MM.1S (cell line): Measurements from ENCODE around the gene FAM83G.

Experiments
- DNase-seq: peaks from one replicate; pipeline ENCODE4 v3.0.0-alpha.2; 2015
- H2AFZ ChIP-seq: fragments of 300-600 bp; sonication (generic); 2 replicates; pipeline ENCODE4 v1.6.0; 2016; ENCODE audit warnings: antibody characterized with exemption, low read length
- H3F3A ChIP-seq: fragments of 300-600 bp; sonication (generic); 2 replicates; pipeline ENCODE4 v1.6.1; 2016; ENCODE audit warnings: mild to moderate bottlenecking, antibody characterized with exemption, low read length, moderate library complexity, mixed read lengths; ENCODE audit not compliant: insufficient read depth
- H3K27ac ChIP-seq: fragments of 300-600 bp; sonication (generic); 2 replicates; pipeline ENCODE4 v1.5.1; 2016; ENCODE audit warnings: mild to moderate bottlenecking, low read length
- H3K27me3 ChIP-seq: fragments of 300-600 bp; sonication (generic); replicated peaks from 2 replicates; pipeline ENCODE4 v1.6.0; 2016; ENCODE audit warnings: low read length; ENCODE audit not compliant: insufficient read depth
- H3K36me3 ChIP-seq: fragments of 300-600 bp; sonication (generic); replicated peaks from 2 replicates; pipeline ENCODE4 v1.6.1; 2016; ENCODE audit warnings: mild to moderate bottlenecking, low read length, mixed read lengths; ENCODE audit not compliant: insufficient read depth
- H3K4me1 ChIP-seq: fragments of 300-600 bp; sonication (generic); 2 replicates; pipeline ENCODE4 v1.6.1; 2016; ENCODE audit warnings: low read length, mixed read lengths
- H3K4me2 ChIP-seq: fragments of 300-600 bp; sonication (generic); 2 replicates; pipeline ENCODE4 v1.6.0; 2016; ENCODE audit warnings: low read depth, low read length
- H3K4me3 ChIP-seq: fragments of 300-600 bp; sonication (generic); 2 replicates; pipeline ENCODE4 v1.5.1; 2016; ENCODE audit warnings: low read length, mixed read lengths
- H3K79me2 ChIP-seq: fragments of 300-600 bp; sonication (generic); 2 replicates; pipeline ENCODE4 v1.6.1; 2016; ENCODE audit warnings: mixed run types, low read length, mixed read lengths
- H3K9ac ChIP-seq: fragments of 300-600 bp; sonication (generic); 2 replicates; pipeline ENCODE4 v1.6.1; 2016; ENCODE audit warnings: low read length, mixed read lengths
- H3K9me2 ChIP-seq: fragments of 300-600 bp; sonication (generic); replicated peaks from 2 replicates; pipeline ENCODE4 v1.6.1; 2016; ENCODE audit warnings: mild to moderate bottlenecking, low read length, mixed read lengths; ENCODE audit not compliant: insufficient read depth
- H3K9me3 ChIP-seq: fragments of 300-600 bp; sonication (generic); replicated peaks from 2 replicates; pipeline ENCODE4 v1.6.1; 2016; ENCODE audit warnings: mild to moderate bottlenecking, low read length, mixed read lengths; ENCODE audit not compliant: insufficient read depth
- H4K20me1 ChIP-seq: fragments of 300-600 bp; sonication (generic); 2 replicates; pipeline ENCODE4 v1.6.1; 2016; ENCODE audit warnings: mild to moderate bottlenecking, low read length, moderate library complexity, mixed read lengths; ENCODE audit not compliant: insufficient read depth
- EZH2 ChIP-seq: fragments of 300-600 bp; sonication (generic); optimal IDR thresholded peaks from 2 replicates; pipeline ENCODE3; 2017; ENCODE audit warnings: low read depth, mild to moderate bottlenecking, antibody characterized with exemption, low read length, mixed read lengths
- EZH2phosphoT487 ChIP-seq: fragments of 300-600 bp; sonication (generic); IDR thresholded peaks from 2 replicates; pipeline ENCODE4 v1.6.1; 2018; ENCODE audit warnings: antibody characterized with exemption, low read length
- TF ChIP-seq, protein P1 (sequence below): fragments of 300-600 bp; sonication (generic); IDR thresholded peaks from 2 replicates; pipeline ENCODE4 v1.5.1; 2016; ENCODE audit warnings: antibody characterized with exemption, low read length, mixed read lengths

The FAM83G gene

DNA sequence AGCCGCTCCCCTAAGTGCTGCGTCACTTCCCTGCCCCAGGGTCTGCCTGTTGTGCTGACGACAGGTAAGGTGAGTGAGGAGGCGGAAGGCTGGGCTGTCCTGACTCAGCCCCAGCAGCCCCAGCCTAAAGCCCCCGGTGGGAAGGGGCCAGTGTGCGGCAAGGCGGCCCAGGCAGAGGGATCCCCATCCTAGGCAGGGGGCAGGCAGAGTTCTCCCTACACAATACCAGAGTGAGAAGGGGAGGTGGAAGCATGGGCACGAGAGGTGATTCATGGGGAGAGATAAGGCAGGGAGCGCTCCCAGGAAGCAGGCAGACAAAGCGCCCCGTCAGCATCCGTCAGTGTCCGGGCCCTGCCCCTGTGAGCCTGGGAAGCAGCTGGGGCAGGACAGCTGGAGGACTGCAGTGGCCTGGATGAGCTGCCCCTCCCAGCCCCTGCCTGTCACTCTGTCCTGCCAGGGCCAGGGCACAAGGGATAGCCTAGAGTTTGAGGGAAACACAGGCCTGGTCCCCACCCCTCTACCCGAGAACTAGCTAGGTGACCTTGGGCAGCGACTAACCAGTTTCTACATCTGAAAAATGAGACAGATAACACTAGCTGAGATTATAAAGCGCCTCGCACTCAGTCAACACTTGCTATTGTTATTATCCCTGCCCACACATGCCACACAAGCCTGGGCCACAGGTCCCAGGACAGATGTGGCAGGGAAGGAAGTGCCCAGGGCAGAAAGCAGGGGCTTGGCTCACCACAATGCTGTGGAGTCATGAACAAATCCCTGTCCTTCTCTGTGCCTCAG is 3.8 kb downstream of the FAM83G start:
- TF ChIP-seq, protein P1, sequence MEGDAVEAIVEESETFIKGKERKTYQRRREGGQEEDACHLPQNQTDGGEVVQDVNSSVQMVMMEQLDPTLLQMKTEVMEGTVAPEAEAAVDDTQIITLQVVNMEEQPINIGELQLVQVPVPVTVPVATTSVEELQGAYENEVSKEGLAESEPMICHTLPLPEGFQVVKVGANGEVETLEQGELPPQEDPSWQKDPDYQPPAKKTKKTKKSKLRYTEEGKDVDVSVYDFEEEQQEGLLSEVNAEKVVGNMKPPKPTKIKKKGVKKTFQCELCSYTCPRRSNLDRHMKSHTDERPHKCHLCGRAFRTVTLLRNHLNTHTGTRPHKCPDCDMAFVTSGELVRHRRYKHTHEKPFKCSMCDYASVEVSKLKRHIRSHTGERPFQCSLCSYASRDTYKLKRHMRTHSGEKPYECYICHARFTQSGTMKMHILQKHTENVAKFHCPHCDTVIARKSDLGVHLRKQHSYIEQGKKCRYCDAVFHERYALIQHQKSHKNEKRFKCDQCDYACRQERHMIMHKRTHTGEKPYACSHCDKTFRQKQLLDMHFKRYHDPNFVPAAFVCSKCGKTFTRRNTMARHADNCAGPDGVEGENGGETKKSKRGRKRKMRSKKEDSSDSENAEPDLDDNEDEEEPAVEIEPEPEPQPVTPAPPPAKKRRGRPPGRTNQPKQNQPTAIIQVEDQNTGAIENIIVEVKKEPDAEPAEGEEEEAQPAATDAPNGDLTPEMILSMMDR, result no peak
- TF ChIP-seq EZH2 (no peak), EZH2phosphoT487 (no peak)
- Histone ChIP-seq H4K20me1 (no peaks in the 10 kb centered on the region; the same call in 1 of the 2 replicates), H3K4me2 (no peak overlapping the region), H3K4me1 (peaks cover 13% of the 10 kb centered on the region), H3F3A (peaks cover 11% of the 10 kb centered on the region; the same call in 1 of the 2 replicates), H3K27ac (no peak overlapping the region), H3K9me2 (no peaks in the 10 kb centered on the region), H2AFZ (no peak overlapping the region), H3K27me3 (no peaks in the 10 kb centered on the region), H3K36me3 (no peaks in the 10 kb centered on the region), H3K4me3 (no peak overlapping the region), H3K9ac (no peak overlapping the region), H3K79me2 (peaks cover 37% of the 10 kb centered on the region), H3K9me3 (no peaks in the 10 kb centered on the region)
- DNase-seq, result no peak

DNA sequence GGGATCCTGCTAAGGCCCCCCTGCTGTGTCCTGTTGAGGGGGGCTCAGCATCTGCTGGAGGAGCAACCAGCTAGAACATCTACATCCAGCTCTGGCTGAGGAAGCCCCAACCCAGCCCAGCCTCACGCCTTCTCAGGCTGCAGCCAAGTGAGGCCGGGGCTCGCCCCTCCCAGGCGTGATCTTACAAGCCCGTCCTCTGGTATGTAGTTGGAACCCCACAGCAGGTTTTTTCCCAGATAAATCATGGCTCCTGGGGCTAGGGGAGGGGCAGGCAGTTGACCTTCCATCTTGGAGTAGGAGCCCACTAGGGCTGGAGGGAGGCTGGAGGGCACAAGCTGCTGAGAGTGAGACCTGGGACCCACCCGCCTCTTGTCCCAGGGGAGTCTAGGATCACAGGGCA is 4.7 kb downstream of the FAM83G start:
- no peak overlapping the region for H3K4me3 ChIP-seq

DNA sequence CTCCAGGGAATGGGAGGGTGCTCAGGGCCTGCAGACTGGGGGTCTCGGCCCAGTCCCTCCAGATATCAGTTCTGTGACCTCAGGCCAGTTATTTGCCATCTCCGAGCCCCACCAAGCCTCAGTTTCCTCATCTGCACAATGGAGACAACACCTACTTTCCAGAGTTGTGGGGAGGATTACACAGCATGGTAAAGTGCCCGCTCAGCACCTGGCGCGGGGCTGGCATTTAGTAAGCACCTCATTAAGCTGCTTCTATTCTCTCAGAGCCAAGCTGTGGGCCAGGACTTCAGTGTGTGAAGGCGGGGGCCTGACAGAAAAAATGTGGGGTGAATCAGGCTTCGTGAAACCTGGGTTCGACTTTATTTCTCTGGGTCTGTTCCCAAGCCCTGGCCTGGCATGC is 5.2 kb downstream of the FAM83G start:
- no peak overlapping the region for H2AFZ ChIP-seq
- H3K9me2 ChIP-seq, result no peaks in the 10 kb centered on the region
- no peak overlapping the region for H3K27ac ChIP-seq
- H4K20me1 ChIP-seq, result no peaks in the 10 kb centered on the region; the same call in 1 of the 2 replicates
- H3K36me3 ChIP-seq, result no peaks in the 10 kb centered on the region
- no peak overlapping the region for H3K9ac ChIP-seq
- H3K4me3 ChIP-seq, result no peak overlapping the region
- peaks cover 9% of the 10 kb centered on the region for H3K4me1 ChIP-seq
- H3K79me2 ChIP-seq, result peaks cover 46% of the 10 kb centered on the region
- H3F3A ChIP-seq, result no peaks in the 10 kb centered on the region
- no peaks in the 10 kb centered on the region for H3K27me3 ChIP-seq
- DNase-seq, result no peak
- no peak overlapping the region for H3K4me2 ChIP-seq
- H3K9me3 ChIP-seq, result no peaks in the 10 kb centered on the region
- TF ChIP-seq EZH2 (no peak), EZH2phosphoT487 (no peak)

More for the DNA sequence above, 4.7 kb downstream of the FAM83G start:
- Histone ChIP-seq H3K27ac (no peak overlapping the region), H3K9me2 (no peaks in the 10 kb centered on the region), H3K27me3 (no peaks in the 10 kb centered on the region), H3K9me3 (no peaks in the 10 kb centered on the region), H4K20me1 (no peaks in the 10 kb centered on the region; the same call in 1 of the 2 replicates), H3K4me2 (no peak overlapping the region), H3K4me1 (peaks cover 10% of the 10 kb centered on the region), H3F3A (0 out of 2 replicates have a peak, but pooled peaks cover 2% of the 10 kb centered on the region), H3K79me2 (peaks cover 41% of the 10 kb centered on the region), H3K9ac (no peak overlapping the region), H3K36me3 (no peaks in the 10 kb centered on the region), H2AFZ (no peak overlapping the region)
- no peak for DNase-seq
- TF ChIP-seq, protein P1, result no peak
- no peak for TF ChIP-seq EZH2phosphoT487
- no peak for TF ChIP-seq EZH2
